ENCODE results near the gene SH3RF2. TPM values are rescaled to one million over a fixed set of nuclear protein-coding genes. Genes with fewer than 3 reads are reported as not detected.

The SH3RF2 gene
- total and polyA plus RNA-seq, 9 of the 15 experiments (the other 6 are each of a cell fraction or from before 2014, with no cell fraction given) = 0.05 TPM; not detected in 8

DNA sequence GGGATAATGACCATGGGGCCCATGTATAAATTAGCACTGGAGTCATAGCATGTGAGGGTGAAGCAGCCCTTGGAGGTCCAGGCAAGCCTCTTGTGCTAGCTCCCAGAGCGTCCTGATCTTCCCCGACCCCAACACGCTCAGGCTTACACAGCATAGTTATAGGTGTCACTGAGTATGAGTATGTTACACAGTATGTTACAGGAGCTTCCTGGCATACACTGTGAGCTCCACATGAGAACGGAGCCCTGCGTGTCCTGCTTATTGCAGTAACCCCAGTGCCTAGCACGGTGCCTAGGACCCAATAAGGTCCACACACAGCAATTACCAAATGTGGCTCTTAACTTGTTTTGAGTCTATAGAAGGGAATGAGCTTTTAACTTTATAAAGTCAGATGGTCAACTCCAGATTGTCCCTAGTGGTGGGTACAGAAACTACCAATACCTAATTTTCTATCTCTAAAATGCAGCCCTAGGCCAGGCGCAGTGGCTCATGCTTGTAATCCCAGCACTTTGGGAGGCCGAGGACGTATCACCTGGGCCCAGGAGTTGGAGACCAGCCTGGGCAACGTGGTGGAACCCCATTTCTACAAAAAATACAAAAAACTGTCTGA lies 104.9 kb downstream of the SH3RF2 start (continued):
- TF ChIP-seq RAD21 (CRISPR knock-in tag; conservative IDR thresholded peaks at IDR 0.05 in 1 of 2, IDR thresholded peaks at IDR 0.05 in 1 of 2) = 0 out of 4 replicates have a peak, but pooled peaks have one; percentile 11 to 37
- TF ChIP-seq ZNF197 (CRISPR knock-in tag; IDR thresholded peaks at IDR 0.05; ENCODE audit: low read depth) = no peak
- TF ChIP-seq, protein P1, sequence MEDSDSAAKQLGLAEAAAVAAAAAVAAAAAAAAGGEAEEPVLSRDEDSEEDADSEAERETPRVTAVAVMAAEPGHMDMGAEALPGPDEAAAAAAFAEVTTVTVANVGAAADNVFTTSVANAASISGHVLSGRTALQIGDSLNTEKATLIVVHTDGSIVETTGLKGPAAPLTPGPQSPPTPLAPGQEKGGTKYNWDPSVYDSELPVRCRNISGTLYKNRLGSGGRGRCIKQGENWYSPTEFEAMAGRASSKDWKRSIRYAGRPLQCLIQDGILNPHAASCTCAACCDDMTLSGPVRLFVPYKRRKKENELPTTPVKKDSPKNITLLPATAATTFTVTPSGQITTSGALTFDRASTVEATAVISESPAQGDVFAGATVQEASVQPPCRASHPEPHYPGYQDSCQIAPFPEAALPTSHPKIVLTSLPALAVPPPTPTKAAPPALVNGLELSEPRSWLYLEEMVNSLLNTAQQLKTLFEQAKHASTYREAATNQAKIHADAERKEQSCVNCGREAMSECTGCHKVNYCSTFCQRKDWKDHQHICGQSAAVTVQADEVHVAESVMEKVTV (CRISPR knock-in tag; IDR thresholded peaks at IDR 0.05) = 0 out of 2 replicates have a peak, but pooled peaks have one; percentile 26
- TF ChIP-seq, protein P2, sequence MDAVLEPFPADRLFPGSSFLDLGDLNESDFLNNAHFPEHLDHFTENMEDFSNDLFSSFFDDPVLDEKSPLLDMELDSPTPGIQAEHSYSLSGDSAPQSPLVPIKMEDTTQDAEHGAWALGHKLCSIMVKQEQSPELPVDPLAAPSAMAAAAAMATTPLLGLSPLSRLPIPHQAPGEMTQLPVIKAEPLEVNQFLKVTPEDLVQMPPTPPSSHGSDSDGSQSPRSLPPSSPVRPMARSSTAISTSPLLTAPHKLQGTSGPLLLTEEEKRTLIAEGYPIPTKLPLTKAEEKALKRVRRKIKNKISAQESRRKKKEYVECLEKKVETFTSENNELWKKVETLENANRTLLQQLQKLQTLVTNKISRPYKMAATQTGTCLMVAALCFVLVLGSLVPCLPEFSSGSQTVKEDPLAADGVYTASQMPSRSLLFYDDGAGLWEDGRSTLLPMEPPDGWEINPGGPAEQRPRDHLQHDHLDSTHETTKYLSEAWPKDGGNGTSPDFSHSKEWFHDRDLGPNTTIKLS (IDR thresholded peaks at IDR 0.05; ENCODE audit: borderline replicate concordance, low read depth) = no peak
- peak; percentile 53; the same call in 1 of the 2 replicates for TF ChIP-seq TCF3 (CRISPR knock-in tag; IDR thresholded peaks at IDR 0.05)
- TF ChIP-seq FOXK1 (CRISPR knock-in tag; IDR thresholded peaks at IDR 0.05; ENCODE audit: borderline replicate concordance) = 0 out of 2 replicates have a peak, but pooled peaks have one; percentile 66
- no peak for TF ChIP-seq NFIC (IDR thresholded peaks at IDR 0.05)
- no peak for TF ChIP-seq MEIS2 (IDR thresholded peaks at IDR 0.05; ENCODE audit: partially characterized antibody)
- TF ChIP-seq, protein P3, sequence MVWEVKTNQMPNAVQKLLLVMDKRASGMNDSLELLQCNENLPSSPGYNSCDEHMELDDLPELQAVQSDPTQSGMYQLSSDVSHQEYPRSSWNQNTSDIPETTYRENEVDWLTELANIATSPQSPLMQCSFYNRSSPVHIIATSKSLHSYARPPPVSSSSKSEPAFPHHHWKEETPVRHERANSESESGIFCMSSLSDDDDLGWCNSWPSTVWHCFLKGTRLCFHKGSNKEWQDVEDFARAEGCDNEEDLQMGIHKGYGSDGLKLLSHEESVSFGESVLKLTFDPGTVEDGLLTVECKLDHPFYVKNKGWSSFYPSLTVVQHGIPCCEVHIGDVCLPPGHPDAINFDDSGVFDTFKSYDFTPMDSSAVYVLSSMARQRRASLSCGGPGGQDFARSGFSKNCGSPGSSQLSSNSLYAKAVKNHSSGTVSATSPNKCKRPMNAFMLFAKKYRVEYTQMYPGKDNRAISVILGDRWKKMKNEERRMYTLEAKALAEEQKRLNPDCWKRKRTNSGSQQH (CRISPR knock-in tag; IDR thresholded peaks at IDR 0.05) = no peak
- no peak for TF ChIP-seq ZNF589 (CRISPR knock-in tag; IDR thresholded peaks at IDR 0.05; ENCODE audit: low read depth)
- no peak for TF ChIP-seq ZNF766 (CRISPR knock-in tag; conservative IDR thresholded peaks at IDR 0.05)
- no peak for TF ChIP-seq SPI1 (IDR thresholded peaks at IDR 0.05; ENCODE audit: borderline replicate concordance, low read depth, low read length)
- TF ChIP-seq, protein P4, sequence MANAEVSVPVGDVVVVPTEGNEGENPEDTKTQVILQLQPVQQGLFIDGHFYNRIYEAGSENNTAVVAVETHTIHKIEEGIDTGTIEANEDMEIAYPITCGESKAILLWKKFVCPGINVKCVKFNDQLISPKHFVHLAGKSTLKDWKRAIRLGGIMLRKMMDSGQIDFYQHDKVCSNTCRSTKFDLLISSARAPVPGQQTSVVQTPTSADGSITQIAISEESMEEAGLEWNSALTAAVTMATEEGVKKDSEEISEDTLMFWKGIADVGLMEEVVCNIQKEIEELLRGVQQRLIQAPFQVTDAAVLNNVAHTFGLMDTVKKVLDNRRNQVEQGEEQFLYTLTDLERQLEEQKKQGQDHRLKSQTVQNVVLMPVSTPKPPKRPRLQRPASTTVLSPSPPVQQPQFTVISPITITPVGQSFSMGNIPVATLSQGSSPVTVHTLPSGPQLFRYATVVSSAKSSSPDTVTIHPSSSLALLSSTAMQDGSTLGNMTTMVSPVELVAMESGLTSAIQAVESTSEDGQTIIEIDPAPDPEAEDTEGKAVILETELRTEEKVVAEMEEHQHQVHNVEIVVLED (CRISPR knock-in tag; IDR thresholded peaks at IDR 0.05) = no peak
- TF ChIP-seq, protein P5, sequence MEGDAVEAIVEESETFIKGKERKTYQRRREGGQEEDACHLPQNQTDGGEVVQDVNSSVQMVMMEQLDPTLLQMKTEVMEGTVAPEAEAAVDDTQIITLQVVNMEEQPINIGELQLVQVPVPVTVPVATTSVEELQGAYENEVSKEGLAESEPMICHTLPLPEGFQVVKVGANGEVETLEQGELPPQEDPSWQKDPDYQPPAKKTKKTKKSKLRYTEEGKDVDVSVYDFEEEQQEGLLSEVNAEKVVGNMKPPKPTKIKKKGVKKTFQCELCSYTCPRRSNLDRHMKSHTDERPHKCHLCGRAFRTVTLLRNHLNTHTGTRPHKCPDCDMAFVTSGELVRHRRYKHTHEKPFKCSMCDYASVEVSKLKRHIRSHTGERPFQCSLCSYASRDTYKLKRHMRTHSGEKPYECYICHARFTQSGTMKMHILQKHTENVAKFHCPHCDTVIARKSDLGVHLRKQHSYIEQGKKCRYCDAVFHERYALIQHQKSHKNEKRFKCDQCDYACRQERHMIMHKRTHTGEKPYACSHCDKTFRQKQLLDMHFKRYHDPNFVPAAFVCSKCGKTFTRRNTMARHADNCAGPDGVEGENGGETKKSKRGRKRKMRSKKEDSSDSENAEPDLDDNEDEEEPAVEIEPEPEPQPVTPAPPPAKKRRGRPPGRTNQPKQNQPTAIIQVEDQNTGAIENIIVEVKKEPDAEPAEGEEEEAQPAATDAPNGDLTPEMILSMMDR (IDR thresholded peaks at IDR 0.05 in 2 of 3, conservative IDR thresholded peaks at IDR 0.05 in 1 of 3; ENCODE audit: insufficient read depth in 2 of 3, low read depth in 1 of 3, low read length in 3 of 3) = peak; percentile 24 to 63 (median 58); a peak in 5 of 6 replicates
- TF ChIP-seq, protein P6, sequence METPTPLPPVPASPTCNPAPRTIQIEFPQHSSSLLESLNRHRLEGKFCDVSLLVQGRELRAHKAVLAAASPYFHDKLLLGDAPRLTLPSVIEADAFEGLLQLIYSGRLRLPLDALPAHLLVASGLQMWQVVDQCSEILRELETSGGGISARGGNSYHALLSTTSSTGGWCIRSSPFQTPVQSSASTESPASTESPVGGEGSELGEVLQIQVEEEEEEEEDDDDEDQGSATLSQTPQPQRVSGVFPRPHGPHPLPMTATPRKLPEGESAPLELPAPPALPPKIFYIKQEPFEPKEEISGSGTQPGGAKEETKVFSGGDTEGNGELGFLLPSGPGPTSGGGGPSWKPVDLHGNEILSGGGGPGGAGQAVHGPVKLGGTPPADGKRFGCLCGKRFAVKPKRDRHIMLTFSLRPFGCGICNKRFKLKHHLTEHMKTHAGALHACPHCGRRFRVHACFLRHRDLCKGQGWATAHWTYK (CRISPR knock-in tag; IDR thresholded peaks at IDR 0.05) = no peak
- TF ChIP-seq GTF2E2 (tag; IDR thresholded peaks at IDR 0.05) = no peak
- TF ChIP-seq STAT5B (CRISPR knock-in tag; IDR thresholded peaks at IDR 0.05) = no peak

Measured in K562 (cell line).